ENCODE measurements around the gene RINL. TPM values are rescaled to one million over a fixed set of nuclear protein-coding genes. Genes with fewer than 3 reads are reported as not detected.
"Not testable (repeated sequence)": the region's sequence is repeated elsewhere in the genome, so short reads cannot be mapped to it uniquely, and the experiment has no call there.

Gene RINL
- polyA plus RNA-seq, 3 donors, result 6.0 to 8.9 (median 7.8) TPM

DNA sequence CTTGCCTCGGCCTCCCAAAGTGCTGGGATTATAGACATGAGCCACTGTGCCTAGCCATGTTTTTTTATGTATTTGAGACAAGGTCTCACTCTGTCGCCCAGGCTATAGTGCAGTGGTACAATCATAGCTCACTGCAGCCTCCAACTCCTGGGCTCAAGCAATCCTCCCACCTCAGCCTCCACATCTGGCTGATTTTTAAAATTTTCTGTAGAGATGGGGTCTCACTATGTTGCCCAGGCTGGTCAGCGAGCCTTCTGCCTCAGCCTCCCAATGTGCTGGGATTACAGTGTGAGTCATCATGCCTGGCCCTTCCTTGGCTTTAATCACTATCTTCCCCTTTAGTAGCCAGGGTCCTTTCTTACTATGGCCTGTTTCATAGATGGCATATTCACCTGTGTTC is 6.6 kb upstream of the RINL start:
- not testable (repeated sequence) for DNase-seq (ENCODE audit: extremely low read depth in 1 of 11, low read depth in 9 of 11, low spot score in 4 of 11)

DNA sequence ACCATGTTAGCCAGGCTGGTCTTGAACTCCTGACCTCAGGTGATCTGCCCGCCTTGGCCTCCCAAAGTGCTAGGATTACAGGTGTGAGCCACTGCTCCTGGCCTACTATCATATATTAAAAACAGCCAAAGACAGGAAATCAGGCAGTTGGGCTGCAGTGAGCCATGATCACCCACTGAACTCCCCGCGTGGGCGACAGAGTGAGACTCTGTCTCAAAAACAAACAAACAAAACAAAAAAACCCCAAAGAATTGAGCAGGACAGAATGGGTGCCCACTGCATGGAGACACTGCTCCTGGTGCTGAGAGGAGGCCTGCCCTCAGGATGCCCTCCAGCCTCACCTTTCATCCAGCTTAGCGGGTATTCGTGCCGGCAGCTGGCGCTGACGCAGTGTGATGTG is 5.2 kb upstream of the RINL start:
- no peak for DNase-seq (ENCODE audit: extremely low read depth in 1 of 11, low read depth in 9 of 11, low spot score in 4 of 11)

DNA sequence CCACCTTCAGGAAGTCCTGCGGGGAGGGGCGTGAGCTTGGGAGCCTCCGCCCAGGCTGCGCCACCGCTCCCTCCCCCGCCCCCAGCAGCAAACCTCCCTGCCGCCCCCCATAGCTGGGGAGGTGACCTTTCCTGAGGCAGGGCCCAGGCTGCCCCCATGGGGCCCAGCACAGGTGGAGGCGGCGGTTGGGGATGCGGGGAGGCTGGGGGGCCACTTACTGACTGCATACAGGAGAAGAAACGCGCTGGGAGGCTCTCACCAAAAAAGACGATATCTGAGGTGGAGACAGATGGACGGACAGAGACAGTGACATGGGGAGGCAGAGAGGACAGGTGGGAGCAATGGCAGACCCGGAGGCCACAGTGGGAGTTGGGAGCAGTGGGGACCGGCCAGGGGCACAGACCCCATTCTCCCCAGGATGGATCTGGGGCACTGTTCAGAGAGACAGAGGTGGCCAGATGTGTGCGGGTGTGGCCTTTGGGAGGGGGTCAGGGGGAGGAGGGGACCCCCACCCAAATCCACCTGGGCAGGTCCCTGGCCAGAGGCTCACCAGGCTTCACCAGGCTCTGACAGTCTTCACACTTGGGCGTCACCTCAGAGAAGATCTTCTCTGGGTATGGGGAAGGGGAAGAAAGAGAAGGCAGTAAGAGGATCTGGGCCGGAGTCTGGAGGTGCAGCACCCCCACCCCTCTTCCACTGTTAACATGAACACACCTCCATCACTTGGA is 3.0 kb upstream of the RINL start:
- no peak for DNase-seq (ENCODE audit: extremely low read depth in 1 of 11, low read depth in 9 of 11, low spot score in 4 of 11)

DNA sequence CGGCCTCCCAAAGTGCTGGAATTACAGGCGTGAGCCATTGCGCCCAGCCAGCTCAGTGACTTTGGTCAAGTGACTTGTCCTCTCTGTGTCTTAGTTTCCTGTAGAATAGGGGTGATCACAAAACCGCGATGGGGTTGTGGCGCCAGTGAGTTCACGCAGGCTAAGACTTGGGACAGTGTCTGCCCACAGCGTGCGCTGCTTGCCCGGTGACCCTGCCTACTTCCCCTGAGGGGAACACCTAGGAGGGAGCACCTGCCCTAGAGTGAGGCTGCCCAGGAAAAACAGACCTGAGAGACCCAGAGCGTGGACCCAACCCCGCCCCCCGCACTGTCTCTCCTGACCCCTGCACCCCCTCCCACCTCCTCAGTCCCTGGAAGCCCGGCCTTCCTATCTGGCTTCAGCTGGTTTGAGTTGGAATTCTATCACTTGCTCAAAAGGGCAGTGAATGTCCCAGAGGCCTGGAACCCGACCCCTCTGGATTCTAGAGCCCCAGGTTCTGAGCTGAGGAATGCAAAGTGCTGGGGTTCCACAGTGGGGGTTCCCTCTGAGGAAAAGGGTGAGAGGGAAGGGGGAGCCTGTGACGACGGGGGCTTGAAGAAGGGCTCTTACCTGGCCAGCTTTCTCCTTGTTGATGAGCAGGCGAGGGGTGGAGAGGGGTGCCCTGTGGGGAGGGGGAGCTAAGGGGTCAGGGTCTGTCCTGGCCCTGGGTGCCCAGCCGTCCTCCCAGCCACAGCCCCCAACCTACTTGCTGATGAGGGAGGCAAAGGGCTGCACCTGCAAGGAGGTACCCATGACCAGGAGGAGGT is 2.2 kb upstream of the RINL start:
- no peak for DNase-seq (ENCODE audit: extremely low read depth in 1 of 11, low read depth in 9 of 11, low spot score in 4 of 11)

DNA sequence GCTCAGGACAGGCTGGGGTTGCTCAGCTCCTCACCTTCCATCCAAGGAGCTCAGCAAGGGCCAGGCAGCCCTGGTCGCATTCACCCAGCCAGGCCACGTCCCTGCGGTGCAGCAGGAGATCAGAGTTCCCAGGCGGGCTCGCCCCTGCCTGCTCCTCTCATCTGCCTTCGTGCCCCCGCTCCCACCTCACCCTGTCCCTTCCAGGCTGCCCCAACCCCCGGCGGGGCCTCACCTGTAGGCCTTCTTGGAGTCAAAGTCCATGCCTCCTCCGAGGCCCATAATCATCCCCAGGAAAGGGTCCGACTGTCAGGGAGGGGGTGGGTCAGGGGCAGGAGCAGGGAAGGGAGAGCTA is 1.3 kb upstream of the RINL start:
- no peak for DNase-seq (ENCODE audit: extremely low read depth in 1 of 11, low read depth in 9 of 11, low spot score in 4 of 11)

DNA sequence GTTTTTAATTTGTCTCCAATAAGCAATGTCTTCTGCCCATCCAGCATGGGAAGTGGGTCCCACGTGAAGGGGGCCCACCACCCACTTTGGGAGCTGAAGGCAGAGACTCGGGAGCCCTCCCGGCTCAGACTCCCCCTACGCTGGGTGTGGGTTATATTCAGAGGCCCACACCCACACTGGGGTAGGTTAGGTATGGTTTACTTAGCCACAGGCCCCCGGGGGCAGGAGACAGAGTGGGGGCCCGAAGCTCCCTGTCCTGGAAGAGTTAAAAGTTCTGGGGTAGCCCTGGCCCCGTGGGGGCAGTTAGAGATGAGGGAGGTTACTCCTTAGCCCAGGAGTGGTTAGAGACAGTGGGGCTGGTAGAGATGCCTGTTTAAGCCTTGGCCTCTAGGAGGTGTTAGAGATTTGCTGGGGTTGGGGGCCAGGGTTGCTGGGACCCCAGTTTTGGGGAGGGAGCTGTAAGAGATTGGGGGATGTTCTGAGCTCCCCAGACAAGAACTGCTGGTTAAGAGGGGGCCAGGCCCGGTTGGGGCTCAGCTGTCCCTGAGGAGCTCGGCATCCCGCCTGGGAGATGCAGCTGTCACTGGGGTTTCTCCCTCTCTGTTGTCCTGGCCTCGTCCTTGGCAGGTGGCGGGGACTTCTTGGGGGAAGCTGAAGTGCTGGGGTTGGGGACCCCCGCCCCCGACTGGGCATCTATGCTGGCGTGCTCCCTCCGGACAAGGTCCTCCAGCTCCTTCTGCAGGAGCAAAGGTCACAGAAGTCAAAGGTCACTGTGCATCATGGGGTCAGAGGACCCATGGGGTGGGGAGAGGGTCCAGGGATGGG is 712 bp upstream of the RINL start:
- no peak for DNase-seq (ENCODE audit: extremely low read depth in 1 of 11, low read depth in 9 of 11, low spot score in 4 of 11)

DNA sequence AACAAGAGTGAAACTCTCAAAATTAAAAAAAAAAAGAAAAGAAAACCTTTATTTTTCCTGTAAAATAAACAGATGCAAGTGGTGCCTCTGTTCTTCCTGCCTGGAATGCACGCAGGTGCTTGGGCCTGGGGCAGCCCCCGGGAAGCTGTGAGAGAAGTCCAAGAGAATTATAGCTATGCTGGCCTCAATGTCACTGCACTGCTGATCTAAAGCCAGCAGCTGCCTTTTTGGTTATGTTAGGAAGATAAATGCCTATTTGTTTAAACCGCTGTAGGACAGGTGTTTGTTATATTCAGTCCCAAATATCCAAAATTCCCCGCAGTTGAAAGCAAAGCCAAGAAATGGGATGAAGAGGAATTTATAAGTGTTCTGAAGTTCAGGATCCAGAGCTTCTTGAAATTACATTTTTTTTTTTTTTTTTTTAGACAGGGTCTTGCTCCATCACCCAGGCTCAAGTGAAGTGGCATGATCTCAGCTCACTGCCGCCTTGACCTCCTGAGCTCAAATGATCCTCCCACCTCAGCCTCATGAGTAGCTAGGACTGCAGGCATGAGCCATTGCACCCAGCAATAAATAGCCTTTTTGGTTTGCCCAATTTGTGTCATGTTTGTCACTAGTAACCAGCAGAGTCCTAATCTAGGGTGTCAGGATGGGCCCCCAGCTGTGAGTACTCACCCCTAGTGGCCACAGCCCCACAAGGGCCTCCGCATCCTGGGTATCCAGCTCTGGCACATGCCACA is 2.2 kb downstream of the RINL start:
- no peak for DNase-seq (ENCODE audit: extremely low read depth in 1 of 11, low read depth in 9 of 11, low spot score in 4 of 11)

DNA sequence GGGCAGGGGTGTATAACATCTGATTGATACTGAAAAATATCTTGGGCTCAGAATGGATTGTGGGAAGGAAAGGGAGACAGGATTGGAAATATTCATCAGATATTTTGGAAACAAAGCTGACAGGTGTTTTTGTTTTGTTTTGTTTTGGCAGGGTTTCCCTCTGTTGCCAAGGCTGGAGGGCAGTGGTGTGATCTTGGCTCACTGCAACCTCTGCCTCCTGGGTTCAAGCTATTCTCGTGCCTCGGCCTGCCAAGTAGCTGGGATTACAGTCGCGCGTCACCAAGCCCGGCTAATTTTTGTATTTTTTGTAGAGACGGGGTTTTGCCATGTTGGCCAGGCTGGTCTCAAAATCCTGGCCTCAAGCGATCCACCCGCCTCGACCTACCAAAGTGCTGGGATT is 4.7 kb downstream of the RINL start:
- DNase-seq (ENCODE audit: extremely low read depth in 1 of 11, low read depth in 9 of 11, low spot score in 4 of 11), result not testable (repeated sequence)

DNA sequence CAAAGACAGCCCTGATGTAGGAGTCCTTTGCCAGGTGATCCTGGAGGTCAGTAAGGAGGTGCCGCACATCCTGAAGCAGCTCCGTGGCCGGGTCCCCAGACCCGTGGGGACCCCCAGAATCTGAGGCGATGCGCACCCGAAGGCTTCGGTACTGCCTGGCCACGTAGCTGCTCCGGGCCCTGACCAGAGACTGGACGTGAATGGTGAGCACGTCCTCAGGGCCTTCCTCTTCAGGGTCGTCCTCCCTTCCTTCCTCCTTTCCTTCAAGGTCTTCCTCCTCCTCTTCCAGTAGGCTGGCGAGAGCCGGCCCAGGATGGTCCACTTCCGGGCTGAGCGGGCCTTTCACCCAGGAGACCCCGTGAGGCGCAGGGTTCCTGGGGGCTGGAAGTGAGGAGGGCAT is 7.5 kb downstream of the RINL start:
- DNase-seq (ENCODE audit: extremely low read depth in 1 of 11, low read depth in 9 of 11, low spot score in 4 of 11), result no peak

DNA sequence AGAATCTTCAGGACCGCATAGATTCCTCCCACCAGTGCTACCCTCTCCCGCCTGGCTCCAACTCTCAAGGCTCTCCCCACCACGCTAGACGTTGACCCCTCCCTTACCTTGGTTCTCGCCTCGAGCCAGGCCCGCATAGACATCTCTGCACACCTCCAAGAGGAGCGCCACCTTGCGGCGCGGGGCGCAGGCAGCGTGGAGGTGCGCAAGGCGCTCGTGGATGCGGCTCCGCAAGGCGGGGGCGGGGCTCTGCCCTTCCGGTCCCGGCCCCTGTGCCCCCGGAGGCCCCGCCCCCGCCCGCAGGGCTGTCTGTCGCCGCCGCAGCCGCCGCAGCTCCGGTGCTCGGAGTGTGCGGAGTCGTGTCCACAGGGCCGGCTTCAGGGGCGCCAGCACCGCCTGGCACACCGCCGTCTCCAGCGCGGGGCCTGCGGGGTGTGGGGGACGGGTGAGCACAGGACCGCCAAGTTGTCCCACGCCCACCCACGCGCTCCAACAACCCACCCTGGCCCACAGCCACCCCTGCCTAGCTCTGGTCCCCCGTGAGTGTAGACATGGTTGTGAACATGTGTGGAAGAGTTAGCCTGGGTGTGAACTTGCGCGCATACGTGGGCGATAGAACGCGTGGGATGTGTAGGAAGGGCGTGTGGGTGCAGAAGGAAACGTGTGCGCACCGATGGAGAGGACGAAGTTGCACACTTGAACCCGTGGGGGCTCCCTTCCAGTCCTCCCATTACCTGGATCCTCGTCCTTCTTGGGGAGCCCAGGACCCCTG is 8.1 kb downstream of the RINL start:
- DNase-seq (ENCODE audit: extremely low read depth in 1 of 11, low read depth in 9 of 11, low spot score in 4 of 11), result no peak

DNA sequence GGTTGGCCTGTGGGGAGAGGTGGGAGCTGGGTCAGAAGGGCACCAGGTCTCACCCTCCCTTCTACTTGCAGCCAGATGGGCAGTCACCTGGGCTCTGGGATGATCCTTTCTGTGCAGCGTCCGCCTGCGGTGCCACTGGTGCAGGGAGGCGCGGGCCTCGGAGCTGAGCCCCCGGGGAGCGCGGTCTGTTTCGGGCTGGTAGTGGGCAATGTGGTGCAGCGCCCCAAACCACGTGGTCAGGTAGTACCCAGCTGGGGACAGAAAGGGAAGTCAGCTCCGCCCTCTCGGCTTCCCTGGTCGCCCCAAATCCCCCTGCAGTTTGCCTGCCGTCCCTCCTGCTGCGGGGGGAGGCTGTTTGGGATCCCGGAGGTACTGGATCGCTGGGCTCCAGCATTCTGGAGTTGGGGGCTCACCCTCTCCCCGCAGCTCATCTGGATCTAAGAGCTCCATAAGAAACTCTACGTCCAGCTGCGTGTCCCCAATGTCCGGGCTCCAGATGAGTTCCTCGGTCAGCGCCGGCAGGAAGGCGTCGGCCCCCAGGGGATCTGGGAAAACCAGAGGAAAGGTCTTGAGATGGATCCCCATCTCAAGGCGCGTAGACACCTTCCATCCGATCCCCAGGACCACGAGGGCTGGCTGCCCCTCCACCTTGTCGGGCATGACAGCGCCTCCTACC is 8.8 kb downstream of the RINL start:
- DNase-seq (ENCODE audit: extremely low read depth in 1 of 11, low read depth in 9 of 11, low spot score in 4 of 11), result no peak

DNA sequence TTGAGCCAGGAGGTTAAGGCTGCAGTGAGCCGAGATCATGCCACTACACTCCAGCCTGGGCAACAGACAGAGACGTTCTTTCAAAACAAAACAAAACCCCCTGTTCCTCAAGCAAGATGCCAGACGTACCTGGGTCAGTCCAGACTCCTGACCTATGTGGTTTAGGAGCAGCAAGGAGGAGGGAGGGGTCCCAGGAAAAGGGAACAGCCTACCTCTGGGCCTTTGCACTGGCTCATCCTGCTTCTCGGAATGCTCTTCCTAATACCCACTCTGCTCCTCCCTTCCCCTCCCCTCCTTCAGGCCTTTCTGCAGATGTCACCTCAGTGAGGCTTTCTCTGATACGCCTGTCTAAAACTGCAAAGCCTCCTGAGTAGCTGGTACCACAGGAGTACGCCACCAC is 9.5 kb downstream of the RINL start:
- no peak for DNase-seq (ENCODE audit: extremely low read depth in 1 of 11, low read depth in 9 of 11, low spot score in 4 of 11)

DNA sequence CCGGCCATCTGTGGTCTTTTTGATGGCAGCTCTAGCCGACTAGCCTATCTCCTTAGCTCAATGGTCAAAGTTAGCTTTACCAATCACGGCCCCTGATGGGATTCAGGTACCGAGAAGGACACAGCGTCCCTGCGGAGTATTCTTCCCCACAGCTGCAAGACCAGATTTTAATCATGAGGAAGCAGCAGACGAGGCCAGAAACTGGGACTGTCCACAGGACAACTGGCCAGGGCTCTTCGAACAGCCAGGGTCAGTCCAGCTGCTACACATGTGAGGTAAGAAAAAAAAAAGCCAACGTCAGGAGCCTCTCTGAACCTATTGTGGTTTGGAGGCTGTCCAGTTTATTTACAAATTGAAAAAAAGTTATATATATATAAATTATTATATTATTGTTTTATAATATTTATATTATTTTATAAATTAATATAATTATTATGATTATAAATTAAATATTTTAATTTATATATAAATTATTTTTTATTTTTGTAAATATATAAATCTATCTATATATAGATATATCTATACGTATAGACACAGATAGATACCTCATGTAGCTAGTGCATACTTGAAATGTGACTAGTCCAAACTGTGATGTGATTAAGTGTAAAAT is 10.8 kb downstream of the RINL start:
- DNase-seq (ENCODE audit: extremely low read depth in 1 of 11, low read depth in 9 of 11, low spot score in 4 of 11), result no peak

DNA sequence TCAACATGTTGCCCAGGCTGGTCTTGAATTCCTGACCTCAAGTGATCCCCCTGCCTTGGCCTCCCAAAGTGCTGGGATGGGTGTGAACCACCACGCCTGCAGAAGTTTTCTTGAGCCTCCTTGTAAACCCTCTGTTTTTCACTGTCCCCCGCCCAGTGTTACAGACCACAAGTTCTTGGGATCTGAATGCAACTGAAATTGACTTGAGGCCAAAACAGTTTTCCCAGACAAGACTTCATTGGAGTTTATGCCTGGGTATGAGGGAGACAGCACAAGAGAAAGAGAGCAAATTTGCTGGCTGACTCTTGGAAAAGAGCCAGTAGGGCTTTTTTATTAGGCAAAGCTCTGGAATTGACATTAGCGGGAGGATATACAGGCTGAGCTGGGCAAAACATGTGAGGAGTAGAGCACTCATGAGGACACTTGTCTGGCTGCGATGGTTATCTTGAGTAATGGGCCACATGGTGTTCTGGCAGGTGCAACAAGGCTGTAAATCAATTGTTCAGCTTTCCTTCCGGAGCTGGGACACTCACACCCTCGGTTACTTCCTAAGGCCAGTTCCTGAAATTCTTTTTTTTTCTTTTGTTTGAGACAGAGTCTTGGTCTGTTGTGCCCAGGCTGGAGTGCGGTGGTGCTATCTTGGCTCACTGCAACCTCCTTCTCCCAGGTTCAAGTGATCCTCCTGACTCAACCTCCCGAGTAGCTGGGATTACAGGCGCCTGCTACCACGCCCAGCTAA is 15.6 kb downstream of the RINL start:
- DNase-seq (ENCODE audit: extremely low read depth in 1 of 11, low read depth in 9 of 11, low spot score in 4 of 11), result no peak

DNA sequence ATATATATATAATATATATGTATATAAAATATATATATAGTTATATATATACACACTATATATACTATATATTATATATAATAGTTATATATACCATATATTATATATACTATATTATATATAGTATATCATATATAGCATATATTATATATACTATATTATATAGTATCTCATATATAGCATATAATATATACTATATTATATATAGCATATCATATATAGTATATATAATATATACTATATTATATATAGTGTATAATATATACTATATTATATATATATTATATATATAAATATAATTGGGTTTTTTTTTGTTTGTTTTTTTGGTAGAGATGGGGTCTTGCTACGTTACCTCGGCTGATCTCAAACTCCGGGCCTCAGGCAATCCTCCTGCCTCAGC is 16.7 kb downstream of the RINL start:
- DNase-seq (ENCODE audit: extremely low read depth in 1 of 11, low read depth in 9 of 11, low spot score in 4 of 11), result no peak

DNA sequence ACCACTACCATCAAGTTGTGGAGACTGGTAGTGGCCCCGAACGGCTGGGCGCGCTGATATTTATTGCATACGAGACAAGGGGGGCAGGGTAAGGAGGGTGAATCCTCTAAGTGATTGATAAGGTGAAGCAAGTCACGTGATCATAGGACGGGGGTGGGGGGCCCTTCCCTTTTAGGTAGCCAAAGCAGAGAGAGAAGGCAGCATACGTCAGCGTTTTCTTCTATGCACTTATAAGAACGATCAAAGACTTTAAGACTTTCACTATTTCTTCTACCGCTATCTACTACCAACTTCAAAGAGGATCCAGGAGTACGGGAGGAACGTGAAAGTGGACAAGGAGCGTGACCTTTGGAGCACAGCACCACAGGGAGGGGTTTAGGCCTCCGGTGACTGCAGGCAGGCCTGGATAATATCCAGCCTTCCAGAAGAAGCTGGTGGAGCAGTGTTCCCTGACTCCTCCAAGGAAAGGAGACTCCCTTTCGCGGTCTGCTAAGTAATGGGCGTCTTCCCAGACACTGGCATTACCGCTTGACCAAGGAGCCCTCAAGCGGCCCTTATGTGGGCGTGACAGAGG is 18.4 kb downstream of the RINL start:
- DNase-seq (ENCODE audit: extremely low read depth in 1 of 11, low read depth in 9 of 11, low spot score in 4 of 11), result not testable (repeated sequence)

DNA sequence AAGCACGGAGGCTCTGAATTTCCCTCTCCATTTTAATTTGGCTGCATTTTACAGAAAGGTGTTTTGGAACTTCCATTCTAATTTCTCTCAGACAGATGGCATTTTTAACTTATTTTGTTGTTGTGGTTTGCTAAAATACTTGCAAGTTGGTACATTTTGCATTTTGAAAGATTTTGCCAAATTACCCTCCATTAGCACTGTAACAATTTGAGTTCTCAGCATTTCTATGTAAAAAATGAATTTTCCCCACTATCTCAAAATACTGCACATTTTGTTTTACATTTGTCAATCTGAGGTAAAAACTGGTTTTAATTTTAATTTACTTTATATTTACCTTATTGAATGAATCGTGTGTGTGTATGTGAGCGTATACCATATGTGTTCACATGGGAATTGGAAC is 21.3 kb downstream of the RINL start:
- no peak for DNase-seq (ENCODE audit: extremely low read depth in 1 of 11, low read depth in 9 of 11, low spot score in 4 of 11)
